ENCODE measurements around the gene TMEM129.

GRCh38 chr4:1756079-1756478 lies 35.0 kb upstream of the TMEM129 start:
- TF ChIP-seq CTCF (IDR thresholded peaks at IDR 0.05; ENCODE audit: borderline replicate concordance, extremely low read depth, low read length, poor library complexity, severe bottlenecking) (no peak), EZH2 (IDR thresholded peaks at IDR 0.05; ENCODE audit: borderline replicate concordance, low read depth, low read length, severe bottlenecking) (no peak)
